Spinal cord (tissue), 10 donors: ENCODE measurements around the gene S100A10. TPM values are rescaled to one million over a fixed set of nuclear protein-coding genes. Genes with fewer than 3 reads are reported as not detected.
A peak's percentile ranks its signal among the peaks of the same experiment; 100 is the strongest.

Source experiments
- DNase-seq, 6 donors: peaks; one replicate each; pipeline versions ENCODE4 v3.0.0 to v3.0.0-alpha.2; 2013 to 2015; ENCODE audit warnings: low spot score in 6 of 6, low read depth in 4 of 6
- H3K27ac ChIP-seq: one replicate; pipeline ENCODE4 v1.5.1; 2013; ENCODE audit warnings: low read depth, low read length, control low read depth
- H3K27me3 ChIP-seq: one replicate; pipeline ENCODE4 v1.6.1; 2013; ENCODE audit warnings: low read length; ENCODE audit not compliant: control insufficient read depth, insufficient read depth
- H3K36me3 ChIP-seq: one replicate; pipeline ENCODE4 v1.6.1; 2013; ENCODE audit warnings: low read length; ENCODE audit not compliant: control insufficient read depth, insufficient read depth
- H3K4me1 ChIP-seq: one replicate; pipeline ENCODE4 v1.6.1; 2013; ENCODE audit warnings: low read length; ENCODE audit not compliant: control insufficient read depth, insufficient read depth
- H3K4me3 ChIP-seq: one replicate; pipeline ENCODE4 v1.5.1; 2013; ENCODE audit warnings: low read depth, low read length, control low read depth
- H3K9me3 ChIP-seq: one replicate; pipeline ENCODE4 v1.6.1; 2013; ENCODE audit warnings: low read length; ENCODE audit not compliant: control insufficient read depth, insufficient read depth
- WGBS: methylation state at CpG from one replicate; pipeline ENCODE4 v1.1.5; 2013; ENCODE audit warnings: missing lambda C conversion rate; ENCODE audit not compliant: insufficient coverage; 5-methylcytosine and 5-hydroxymethylcytosine counted together
- long read RNA-seq, 4 donors: transcript quantifications; one replicate each; lab custom pipeline, GENCODE V29; 2026
- polyA plus RNA-seq, 2 donors: library from polyadenylated mRNA; unstranded; fragments of 120-200 nt; gene quantifications; one replicate each; pipeline ENCODE4 v1.2.1, GENCODE V29; 2013; ENCODE audit not compliant: insufficient read length in 2 of 2
- total RNA-seq, 2 donors: library from RNA; depleted of rRNA in 1 of 2; stranded (reverse); fragments of 120-200 nt in 1 of 2; fragments of >200 nt in 1 of 2; gene quantifications; one replicate each; pipeline versions ENCODE4 v1.2.3 to v1.2.4, GENCODE V29; 2013 to 2014
- donor health status: healthy.

The S100A10 gene, protein sequence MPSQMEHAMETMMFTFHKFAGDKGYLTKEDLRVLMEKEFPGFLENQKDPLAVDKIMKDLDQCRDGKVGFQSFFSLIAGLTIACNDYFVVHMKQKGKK
- total RNA-seq (100 to 1,000 TPM; 110 to 144 TPM), polyA plus RNA-seq (100 to 1,000 TPM; 198 to 262 TPM)
- long read RNA-seq, donor 1, transcript S100A10-202 (3 exons, 1,202 nt): major isoform, 124 of 204 reads
- long read RNA-seq, donor 1, partial matches to known transcripts: 80 of 204 reads
- long read RNA-seq, donor 1, other reads (novel, unspliced or antisense): 0 of 204 reads
- long read RNA-seq, donor 2, transcript S100A10-202 (3 exons, 1,202 nt): major isoform, 60 of 81 reads
- long read RNA-seq, donor 2, partial matches to known transcripts: 21 of 81 reads
- long read RNA-seq, donor 2, other reads (novel, unspliced or antisense): 0 of 81 reads
- long read RNA-seq, donor 3, transcript S100A10-202 (3 exons, 1,202 nt): major isoform, 86 of 116 reads
- long read RNA-seq, donor 3, partial matches to known transcripts: 30 of 116 reads
- long read RNA-seq, donor 3, other reads (novel, unspliced or antisense): 0 of 116 reads
- long read RNA-seq, donor 4, transcript S100A10-202 (3 exons, 1,202 nt): major isoform, 267 of 374 reads
- long read RNA-seq, donor 4, partial matches to known transcripts: 102 of 374 reads
- long read RNA-seq, donor 4, other reads (novel, unspliced or antisense): 5 of 374 reads

GRCh38 chr1:151993734-151994496, at the start of gene S100A10:
Gene S100A10, minus strand, starts transcription at chr1:151993859. Its CDS starts 7,629 bp downstream, at chr1:151986230.
- peaks cover 26% of the 10 kb centered on the region for H3K27me3 ChIP-seq

DNA sequence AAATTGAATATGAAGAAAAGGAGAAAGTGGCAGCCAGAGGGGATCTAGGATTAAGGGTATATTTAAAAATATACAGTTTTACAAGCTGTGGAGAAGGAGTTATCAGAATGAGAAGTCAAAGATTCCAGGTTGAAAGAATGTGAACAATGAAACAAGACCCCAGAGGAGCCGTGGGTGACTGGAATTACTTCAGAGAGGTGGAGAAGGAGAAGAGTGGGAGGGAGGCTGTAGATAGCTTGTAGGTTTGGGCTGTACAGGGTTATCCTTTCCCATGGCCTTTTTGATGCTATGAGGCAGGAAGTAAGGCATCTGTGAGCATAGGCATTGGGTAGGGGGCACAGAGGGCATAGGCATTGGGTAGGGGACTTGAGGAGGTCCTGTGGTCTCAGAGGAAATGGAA, 48.4 kb upstream of the S100A10 start:
- DNase-seq: no peak
- H3K4me3 ChIP-seq: no peak overlapping the region
- WGBS: 56% methylated on average over 1 of the region's 1 CpG
- no peaks in the 10 kb centered on the region for H3K36me3 ChIP-seq
- H3K27ac ChIP-seq: no peak overlapping the region
- peaks cover 16% of the 10 kb centered on the region for H3K27me3 ChIP-seq
- H3K4me1 ChIP-seq: peaks cover 3% of the 10 kb centered on the region
- H3K9me3 ChIP-seq: no peaks in the 10 kb centered on the region

More at GRCh38 chr1:151993734-151994496, at the start of gene S100A10:
- under 1% methylated on average over 58 of the region's 69 CpGs for WGBS
- H3K4me1 ChIP-seq: peaks cover 32% of the 10 kb centered on the region
- H3K4me3 ChIP-seq: peak within 1 kb of the TSS; percentile 70
- DNase-seq: peak in 2 of 6 donors; percentile 60 to 71
- H3K9me3 ChIP-seq: no peaks in the 10 kb centered on the region
- H3K27ac ChIP-seq: peak within 1 kb of the TSS; percentile 93
- H3K36me3 ChIP-seq: peaks cover 2% of the 10 kb centered on the region

DNA sequence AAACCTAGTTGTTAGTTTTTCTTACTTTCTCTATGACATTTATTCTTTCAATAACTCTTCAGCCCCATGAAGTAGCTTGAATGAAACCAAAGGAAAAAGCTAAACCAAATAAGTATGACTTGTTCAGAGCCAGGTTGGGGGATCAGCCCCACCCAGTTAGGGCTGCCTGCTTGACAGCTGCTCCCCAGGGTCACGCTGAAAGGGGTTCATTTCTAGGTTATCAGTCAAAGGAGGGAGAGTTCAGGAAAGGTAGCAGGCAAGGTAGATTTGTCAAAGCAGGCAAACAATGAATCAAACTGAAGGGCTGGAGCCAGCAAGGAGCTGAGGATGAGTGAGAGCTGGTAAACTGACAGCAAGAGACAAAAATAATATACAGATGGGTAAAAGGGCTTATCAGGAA, 46.2 kb upstream of the S100A10 start:
- H3K4me1 ChIP-seq: peaks cover 16% of the 10 kb centered on the region
- H3K4me3 ChIP-seq: no peak overlapping the region
- H3K36me3 ChIP-seq: no peaks in the 10 kb centered on the region
- peaks cover 33% of the 10 kb centered on the region for H3K27me3 ChIP-seq
- H3K9me3 ChIP-seq: no peaks in the 10 kb centered on the region
- DNase-seq: no peak
- no peak overlapping the region for H3K27ac ChIP-seq
- 81% methylated on average over 1 of the region's 1 CpG for WGBS

DNA sequence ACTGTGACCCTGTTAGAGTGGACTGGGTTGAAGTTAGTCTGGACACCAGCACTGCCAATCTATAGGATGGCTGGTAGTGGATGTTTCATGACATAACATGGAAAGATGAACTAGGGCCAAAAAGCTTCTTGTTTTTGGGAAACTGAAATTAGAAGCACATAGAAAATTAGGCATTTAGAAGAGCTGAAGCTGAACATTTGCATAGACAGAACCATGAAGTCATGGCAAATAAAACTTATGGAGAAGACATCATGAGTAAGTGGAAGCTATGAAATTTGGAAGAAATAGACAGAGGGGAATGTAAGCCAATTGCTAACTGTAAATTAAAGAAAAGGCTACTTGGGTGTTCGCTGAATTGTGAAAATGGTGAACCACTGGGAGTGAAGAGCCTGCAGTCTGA, 45.8 kb upstream of the S100A10 start:
- H3K27ac ChIP-seq: no peak overlapping the region
- no peaks in the 10 kb centered on the region for H3K36me3 ChIP-seq
- no peaks in the 10 kb centered on the region for H3K9me3 ChIP-seq
- WGBS: no CpG with 5 or more reads among the region's 1 CpG
- DNase-seq: no peak
- peaks cover 16% of the 10 kb centered on the region for H3K4me1 ChIP-seq
- peaks cover 37% of the 10 kb centered on the region for H3K27me3 ChIP-seq
- H3K4me3 ChIP-seq: no peak overlapping the region

DNA sequence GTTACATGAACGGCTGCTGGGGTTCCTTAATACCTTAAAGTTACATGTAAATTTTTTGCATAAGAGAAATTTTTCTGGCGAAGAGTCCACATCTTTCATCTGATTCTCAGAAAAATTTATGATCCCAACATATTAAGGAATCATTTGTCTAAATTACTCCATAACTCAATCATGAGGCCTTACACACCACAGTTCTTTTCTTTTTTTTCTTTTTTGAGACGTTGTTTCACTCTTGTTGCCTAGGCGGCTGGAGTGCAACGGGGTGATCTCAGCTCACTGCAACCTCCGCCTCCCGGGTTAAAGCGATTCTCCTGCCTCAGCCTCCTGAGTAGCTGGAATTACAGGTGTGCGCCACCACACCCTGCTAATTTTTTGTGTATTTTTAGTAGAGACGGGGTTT, 45.2 kb upstream of the S100A10 start:
- H3K27me3 ChIP-seq: peaks cover 39% of the 10 kb centered on the region
- no peak overlapping the region for H3K4me3 ChIP-seq
- DNase-seq: no peak
- WGBS: 90% methylated on average over 7 of the region's 10 CpGs
- peaks cover 16% of the 10 kb centered on the region for H3K4me1 ChIP-seq
- no peak overlapping the region for H3K27ac ChIP-seq
- H3K9me3 ChIP-seq: no peaks in the 10 kb centered on the region
- H3K36me3 ChIP-seq: no peaks in the 10 kb centered on the region

DNA sequence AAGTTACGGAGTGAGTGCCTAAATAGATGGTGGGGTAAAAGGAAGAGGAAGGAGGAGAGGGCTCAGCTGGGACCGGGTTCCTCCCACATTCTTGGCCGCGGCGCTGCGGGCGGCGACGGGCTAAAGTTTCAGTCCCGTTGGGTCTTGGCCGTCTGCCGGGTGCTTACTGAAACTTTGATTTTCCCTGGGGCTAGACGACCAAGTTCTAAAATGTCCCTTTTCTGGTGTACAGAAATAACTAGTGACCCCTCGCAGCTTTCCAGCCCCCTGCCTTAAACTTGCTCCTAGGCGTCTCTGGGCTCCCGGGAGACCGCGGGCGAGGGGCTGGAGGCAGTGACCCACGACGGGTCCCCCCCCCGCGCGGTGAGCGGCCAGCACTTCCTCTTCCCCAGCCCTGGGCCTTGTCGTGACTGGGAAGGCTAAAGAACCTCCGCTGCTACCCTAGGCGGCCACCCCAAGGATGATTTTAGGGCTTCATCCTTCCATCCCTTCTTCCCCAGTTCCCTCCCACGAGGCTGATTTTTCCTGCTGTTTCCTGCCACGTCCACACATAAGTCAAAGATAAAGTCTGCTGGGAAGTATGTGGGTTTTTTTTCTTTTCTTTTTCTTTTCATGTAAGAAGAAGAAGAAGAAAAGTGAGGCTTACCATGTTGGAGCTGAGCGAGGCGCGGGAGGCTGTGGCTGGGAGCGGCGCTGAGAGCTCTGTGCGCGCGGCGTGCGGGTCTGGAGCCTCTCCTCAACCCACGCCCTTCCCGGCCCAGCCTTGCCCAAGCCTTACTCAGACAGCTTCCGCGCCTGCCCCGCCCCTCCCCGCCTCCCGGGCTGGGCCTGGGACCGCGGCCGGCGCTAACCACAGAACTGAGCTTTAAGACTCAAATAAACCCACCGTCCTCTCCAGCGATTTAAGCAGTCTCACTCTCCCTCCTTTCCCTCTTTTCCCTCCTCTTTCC, 42.9 kb upstream of the S100A10 start, which contains the start of gene S100A11:
S100A11 (minus strand) TSS at position 738 of the 950 bp plus-strand sequence; CDS start at position 649, 89 bp downstream.
- no peaks in the 10 kb centered on the region for H3K9me3 ChIP-seq
- H3K27ac ChIP-seq: peak within 1 kb of the TSS; percentile 88
- H3K36me3 ChIP-seq: no peaks in the 10 kb centered on the region
- H3K4me3 ChIP-seq: peak within 1 kb of the TSS; percentile 62
- peaks cover 37% of the 10 kb centered on the region for H3K27me3 ChIP-seq
- peak in 3 of 6 donors; percentile 12 to 75 (median 35) for DNase-seq
- under 1% methylated on average over 47 of the region's 53 CpGs for WGBS
- H3K4me1 ChIP-seq: peaks cover 16% of the 10 kb centered on the region

GRCh38 chr1:152035539-152036266, 42.0 kb upstream of the S100A10 start:
- peak in 1 of 6 donors; percentile 12 for DNase-seq
- no peaks in the 10 kb centered on the region for H3K36me3 ChIP-seq
- H3K9me3 ChIP-seq: no peaks in the 10 kb centered on the region
- WGBS: 39% methylated on average over 10 of the region's 17 CpGs
- peaks cover 30% of the 10 kb centered on the region for H3K27me3 ChIP-seq
- H3K27ac ChIP-seq: peak overlapping the region; percentile 88
- H3K4me3 ChIP-seq: peak overlapping the region; percentile 62
- H3K4me1 ChIP-seq: peaks cover 16% of the 10 kb centered on the region
